Measurements from ENCODE around the gene DNAH9.

- TF ChIP-seq SUZ12 (IDR thresholded peaks at IDR 0.05; ENCODE audit: extremely low read depth, insufficient read depth, insufficient read length) (no peak), ZNF274 (IDR thresholded peaks at IDR 0.05; ENCODE audit: low read depth, low read length) (no peak)
Observed at GRCh38 chr17:11874756-11875155, 276.5 kb downstream of the DNAH9 start.
